Measurements from ENCODE around the gene NOS1.
A peak's percentile ranks its signal among the peaks of the same experiment; 100 is the strongest.
"Not testable (repeated sequence)": the region's sequence is repeated elsewhere in the genome, so short reads cannot be mapped to it uniquely, and the experiment has no call there.

NOS1 gene

DNA sequence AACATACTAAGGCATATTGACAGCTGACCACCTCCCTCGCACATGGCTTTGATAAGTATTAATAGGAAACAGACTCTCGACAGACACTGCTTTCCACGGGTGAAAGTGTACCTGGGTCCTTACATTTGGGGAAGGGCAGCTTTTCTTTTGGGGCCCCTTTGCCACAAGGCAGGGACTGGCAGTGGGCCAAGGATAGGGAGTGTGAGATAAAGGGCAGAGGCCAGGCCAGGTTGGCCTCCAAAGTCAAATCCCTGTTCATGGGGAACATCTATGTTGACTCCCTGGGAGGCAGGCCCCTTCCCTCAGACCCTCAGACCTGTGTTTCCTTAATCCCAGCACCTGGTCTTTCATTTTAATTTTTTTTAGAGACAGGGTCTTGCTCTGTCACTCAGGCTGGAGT is 151.8 kb downstream of the NOS1 start:
- DNase-seq (ENCODE audit: low read depth, low spot score): no peak

DNA sequence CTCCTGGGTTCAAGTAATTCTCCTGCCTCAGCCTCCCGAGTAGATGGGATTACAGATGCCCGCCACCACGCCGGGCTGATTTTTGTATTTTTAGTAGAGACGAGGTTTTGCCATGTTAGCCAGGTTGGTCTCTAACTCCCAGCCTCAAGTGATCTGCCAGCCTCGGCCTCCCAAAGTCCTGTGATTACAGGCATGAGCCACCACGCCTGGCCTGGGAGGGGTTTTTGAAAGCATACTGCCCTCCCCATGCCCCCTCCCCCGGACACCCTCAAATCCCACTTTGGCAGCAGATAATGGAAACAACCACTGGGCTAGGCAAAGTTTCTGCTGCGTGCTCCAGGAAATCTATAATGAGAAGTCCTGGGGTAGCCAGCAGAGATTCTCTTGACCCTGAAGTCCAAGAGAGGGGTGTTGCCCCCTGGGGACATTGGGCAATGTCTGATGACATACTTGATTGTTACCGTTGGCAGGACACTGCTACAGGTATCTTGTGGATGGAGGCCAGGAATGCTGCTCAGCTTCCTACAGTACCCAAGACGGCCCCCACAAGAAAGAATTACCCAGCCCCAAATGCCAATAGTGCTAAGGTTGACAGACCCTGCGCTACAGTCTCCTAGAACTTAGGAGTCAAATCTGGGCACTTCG is 152.5 kb downstream of the NOS1 start:
- DNase-seq (ENCODE audit: low read depth, low spot score): no peak

DNA sequence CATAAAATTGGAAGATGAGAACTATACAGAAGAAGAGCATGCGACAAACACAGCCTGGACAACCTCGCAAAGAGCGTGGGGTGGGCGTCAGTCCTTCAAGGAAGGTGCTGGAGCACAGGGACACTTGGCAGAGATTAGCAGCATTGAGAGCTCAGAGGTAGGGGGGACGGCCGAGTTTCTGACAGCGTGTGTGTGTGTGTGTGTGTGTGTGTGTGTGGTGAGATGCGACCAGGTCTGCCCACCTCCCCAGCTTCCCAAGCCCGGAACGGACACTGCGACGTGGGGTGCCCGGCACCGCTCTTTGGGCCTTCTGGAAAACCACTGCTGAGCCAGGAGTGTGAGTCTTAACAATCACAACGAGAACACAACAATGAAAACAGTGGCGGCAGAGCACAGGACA is 153.2 kb downstream of the NOS1 start:
- DNase-seq (ENCODE audit: low read depth, low spot score): no peak

GRCh38 chr12:117207675-117208074 is 153.8 kb downstream of the NOS1 start:
- DNase-seq (ENCODE audit: low read depth, low spot score): no peak

DNA sequence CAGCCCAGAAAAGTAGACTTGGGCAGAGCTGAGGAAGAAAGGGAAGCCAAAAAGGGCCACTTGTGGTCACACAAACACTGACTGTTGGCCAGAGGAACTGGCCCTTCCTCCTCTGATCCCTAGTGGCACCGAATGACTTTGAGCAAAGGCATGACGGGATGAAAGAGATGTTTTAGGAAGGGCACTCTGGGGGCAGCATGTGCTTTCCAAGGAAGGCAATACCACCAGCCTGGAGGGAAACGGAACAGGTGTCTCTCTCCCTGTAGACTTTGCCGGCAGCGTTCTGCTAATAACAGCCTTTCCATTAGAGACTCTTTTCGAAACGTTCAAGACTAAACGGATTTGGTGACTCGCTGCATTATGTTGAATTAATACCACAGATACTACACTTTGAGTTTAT is 158.9 kb downstream of the NOS1 start:
- DNase-seq (ENCODE audit: low read depth, low spot score): no peak

DNA sequence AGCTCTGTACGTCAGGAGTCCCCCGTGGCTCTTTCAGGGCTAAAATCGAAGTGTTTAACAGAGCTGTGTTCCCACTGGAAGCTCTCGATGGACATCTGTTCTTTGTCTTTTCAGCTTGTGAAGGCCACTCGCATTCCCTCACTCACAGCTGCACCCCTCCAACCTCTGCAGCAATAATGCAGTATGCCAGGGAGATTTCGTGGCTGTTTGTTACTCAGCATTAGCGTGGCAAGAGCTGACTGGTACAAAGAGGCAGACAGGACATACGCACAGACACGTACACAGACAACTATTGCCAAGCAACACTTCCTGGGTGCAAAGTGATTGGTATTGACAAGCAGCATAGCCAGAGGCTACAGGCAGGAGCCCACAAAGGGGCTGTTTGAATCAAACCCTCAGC is 159.4 kb downstream of the NOS1 start:
- no peak for DNase-seq (ENCODE audit: low read depth, low spot score)

GRCh38 chr12:117199956-117200744 is 161.3 kb downstream of the NOS1 start:
- DNase-seq (ENCODE audit: low read depth, low spot score): not testable (repeated sequence)

GRCh38 chr12:117196334-117196733 is 165.1 kb downstream of the NOS1 start:
- DNase-seq (ENCODE audit: low read depth, low spot score): not testable (repeated sequence)

GRCh38 chr12:117195027-117195426 is 166.4 kb downstream of the NOS1 start:
- not testable (repeated sequence) for DNase-seq (ENCODE audit: low read depth, low spot score)

DNA sequence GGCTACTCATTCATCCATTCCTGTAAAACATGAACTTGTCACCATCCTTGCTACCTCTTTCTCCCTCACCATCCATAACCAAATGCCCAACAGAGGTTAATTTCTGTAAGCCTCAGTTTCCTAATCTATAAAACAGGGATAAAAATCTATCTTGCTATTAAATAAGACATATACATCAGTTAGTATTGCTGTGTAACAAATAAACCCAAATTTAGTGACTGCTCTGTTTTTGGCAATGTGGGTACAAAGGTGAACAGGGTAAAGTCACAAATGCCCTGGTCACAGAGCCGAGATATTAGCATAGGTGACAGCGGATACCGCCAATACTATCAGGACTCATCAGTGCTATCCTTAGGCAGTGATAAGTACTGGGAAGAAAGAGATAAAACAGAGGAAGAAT is 167.5 kb downstream of the NOS1 start:
- no peak for DNase-seq (ENCODE audit: low read depth, low spot score)

GRCh38 chr12:117192581-117192980 is 168.8 kb downstream of the NOS1 start:
- not testable (repeated sequence) for DNase-seq (ENCODE audit: low read depth, low spot score)

- DNase-seq (ENCODE audit: low read depth, low spot score): no peak
Measured at GRCh38 chr12:117192057-117192456, 169.4 kb downstream of the NOS1 start.

DNA sequence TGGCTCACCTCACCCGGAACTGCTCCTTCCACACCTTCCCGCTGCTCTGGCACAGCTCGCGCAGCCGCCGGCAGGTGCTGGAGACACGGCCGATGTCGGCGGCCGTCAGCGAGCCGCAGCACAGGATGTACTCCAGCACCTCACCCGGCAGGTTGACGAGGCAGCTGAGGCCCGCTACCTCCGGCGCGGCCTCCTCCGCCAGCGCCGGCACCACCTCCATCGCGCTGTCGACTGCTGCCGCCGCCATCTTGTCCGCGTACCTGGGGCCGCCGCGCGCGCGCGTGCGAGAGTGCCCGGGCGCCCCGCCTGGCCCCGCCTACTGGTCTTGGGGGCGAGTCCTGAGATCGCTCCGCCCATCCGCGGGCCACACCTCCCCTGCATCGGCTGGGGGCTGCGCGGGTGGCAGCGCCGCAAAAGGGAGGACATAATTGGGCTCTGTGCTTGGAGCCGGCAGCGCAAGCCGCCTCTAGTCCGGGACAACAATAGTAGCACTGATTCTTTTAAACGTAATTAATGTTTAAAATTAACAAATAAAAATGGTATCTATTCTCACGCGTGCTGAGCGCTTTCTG is 171.1 kb downstream of the NOS1 start, which contains the start of gene FBXO21:
Gene FBXO21 (minus strand): TSS at position 261 of the 572 bp plus-strand sequence. CDS start 14 bp downstream, at position 247.
- DNase-seq (ENCODE audit: low read depth, low spot score): peak; percentile 36

GRCh38 chr12:117189725-117190209 is 171.7 kb downstream of the NOS1 start:
- DNase-seq (ENCODE audit: low read depth, low spot score): no peak

DNA sequence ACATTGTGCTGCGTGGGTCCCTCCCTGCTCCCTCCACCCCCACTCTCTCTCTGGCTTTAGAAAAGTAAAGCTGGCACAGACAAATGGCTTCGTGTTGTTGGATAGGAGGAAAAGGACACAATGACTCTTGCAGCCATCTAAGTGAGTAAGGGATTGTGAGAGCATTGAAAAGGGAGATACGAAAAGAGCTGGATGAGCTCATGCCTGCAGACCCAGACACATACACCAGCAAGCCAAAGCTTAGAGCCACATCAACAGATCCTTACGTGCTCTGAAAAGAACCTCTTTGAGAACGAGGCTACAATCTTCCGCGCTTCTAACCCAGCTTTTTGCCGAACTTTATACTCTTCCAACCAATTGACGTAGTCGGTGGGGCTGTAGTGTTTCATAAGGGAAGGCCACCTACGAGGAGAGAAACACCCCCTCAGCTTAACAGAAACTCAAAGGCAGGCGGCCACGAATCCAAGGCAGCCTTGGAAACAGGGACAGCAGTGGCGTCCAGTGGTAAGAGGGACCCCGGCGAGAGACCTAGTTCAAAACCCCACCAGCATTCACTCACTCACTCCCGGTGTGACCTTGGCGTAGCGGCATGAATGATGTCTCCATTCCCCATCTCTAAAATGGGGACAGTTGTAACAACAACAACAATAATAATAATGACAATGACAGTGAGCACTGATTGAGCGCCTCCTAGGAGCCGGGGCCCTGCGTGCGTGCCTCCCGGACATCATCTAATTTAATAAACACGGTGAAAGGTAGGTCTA is 172.3 kb downstream of the NOS1 start:
- DNase-seq (ENCODE audit: low read depth, low spot score): no peak

GRCh38 chr12:117188121-117188665 is 173.2 kb downstream of the NOS1 start:
- DNase-seq (ENCODE audit: low read depth, low spot score): no peak

DNA sequence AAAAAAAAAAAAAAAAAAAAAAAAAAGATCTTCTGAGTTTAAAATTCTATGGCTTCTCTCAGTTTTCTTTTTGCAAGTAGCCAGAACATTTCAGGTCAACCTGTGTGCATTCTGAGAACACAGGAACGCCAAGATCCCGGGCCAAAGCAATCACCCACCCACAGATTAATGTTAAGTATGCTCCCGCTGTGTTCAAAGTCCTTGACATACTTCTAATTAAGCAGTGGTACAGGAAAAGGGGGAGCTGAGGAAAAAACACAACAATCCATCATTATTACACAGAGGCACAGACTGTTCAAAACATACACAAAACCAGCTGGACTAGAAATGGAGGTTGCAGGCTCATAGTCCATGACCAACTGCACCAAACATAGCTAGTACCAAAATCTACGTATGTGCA is 174.0 kb downstream of the NOS1 start:
- DNase-seq (ENCODE audit: low read depth, low spot score): no peak

- DNase-seq (ENCODE audit: low read depth, low spot score): no peak
Measured at GRCh38 chr12:117182866-117183265, 178.6 kb downstream of the NOS1 start.

DNA sequence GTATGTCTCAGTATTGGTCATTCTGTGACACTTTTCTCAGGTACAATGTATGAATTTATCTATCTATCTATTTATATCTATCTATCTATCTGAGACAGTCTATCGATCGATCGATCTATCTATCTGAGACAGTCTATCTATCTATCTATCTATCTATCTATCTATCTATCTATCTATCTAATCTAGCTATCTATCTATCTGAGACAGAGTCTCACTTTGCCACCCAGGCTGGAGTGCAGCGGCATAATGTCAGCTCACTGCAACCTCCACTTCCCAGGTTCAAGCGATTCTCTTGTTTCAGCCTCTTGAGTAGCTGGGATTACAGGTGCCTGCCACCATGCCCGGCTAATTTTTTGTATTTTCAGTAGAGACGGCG is 180.0 kb downstream of the NOS1 start:
- DNase-seq (ENCODE audit: low read depth, low spot score): not testable (repeated sequence)

DNA sequence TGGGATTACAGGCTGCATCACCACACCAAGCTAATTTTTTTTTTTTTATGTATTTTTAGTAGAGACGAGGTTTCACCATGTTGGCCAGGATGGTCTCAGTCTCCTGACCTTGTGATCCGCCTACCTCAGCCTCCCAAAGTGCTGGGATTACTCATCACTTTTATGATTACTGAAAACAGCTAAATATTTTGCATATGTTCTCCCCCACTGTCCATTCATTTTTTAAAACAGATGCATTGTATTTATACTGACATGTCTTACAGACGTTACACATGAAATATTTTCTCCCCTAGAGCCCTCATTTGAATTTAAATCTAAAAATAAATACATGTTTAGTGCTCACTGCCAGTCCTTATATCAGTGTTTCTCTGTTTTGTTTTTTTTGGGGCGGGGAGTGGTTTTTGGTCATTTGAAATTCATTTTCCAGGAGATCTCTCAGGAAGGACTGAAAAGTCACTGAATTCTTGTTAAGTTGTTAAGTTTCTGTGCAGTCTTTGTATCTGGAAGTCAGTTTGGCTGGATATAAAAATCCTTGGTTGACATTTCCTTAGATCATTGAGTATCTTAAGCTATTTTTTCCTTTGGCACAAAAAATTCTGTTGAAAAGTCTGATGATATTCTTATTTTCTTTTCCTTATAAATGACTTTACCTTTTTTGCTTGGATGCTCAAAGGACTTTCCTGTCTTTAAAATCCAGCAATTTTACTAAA is 180.5 kb downstream of the NOS1 start:
- DNase-seq (ENCODE audit: low read depth, low spot score): no peak

DNA sequence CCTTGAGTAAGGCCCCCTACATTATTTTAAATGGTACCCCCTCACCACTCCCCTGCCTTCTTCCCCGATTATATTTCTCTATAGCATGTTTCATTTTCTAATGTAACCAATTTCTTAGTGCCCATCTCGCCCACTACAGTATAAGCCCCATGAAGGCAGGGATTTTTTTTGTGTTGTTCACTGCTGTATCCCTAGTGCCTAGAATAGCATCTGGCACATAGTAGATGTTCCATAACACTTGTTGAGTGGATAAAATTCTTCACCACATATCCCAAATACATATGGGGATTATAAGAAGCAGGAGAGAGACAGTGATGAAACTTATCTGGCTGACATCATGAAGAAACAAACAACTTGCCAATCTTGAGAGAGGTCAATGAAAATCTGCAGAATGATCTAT is 182.7 kb downstream of the NOS1 start:
- DNase-seq (ENCODE audit: low read depth, low spot score): no peak

Measured in brain pericyte (primary cell).